GM23338 (cell line): ENCODE results near the gene CT45A10. TPM values are rescaled to one million over a fixed set of nuclear protein-coding genes. Genes with fewer than 3 reads are reported as not detected.

Experiments used
- ATAC-seq: fragments of 200-7000 bp; cut with Tn5 transposase; 3 replicates; pipeline ENCODE4 v1.9.1; 2020
- DNase-seq: peaks from one replicate; pipeline ENCODE4 v3.0.0-alpha.2; 2015; ENCODE audit warnings: low spot score
- H2AFZ ChIP-seq: fragments of 200-600 bp; sonication (generic); 2 replicates; pipeline ENCODE4 v1.8.0; 2016; ENCODE audit warnings: antibody characterized with exemption, mild to moderate bottlenecking, moderate library complexity
- H3F3A ChIP-seq: fragments of 200-600 bp; sonication (generic); replicated peaks from 2 replicates; pipeline ENCODE4 v1.8.0; 2017; ENCODE audit warnings: antibody characterized with exemption, mixed run types, low read depth
- H3K27ac ChIP-seq: fragments of 200-600 bp; sonication (generic); 2 replicates; pipeline ENCODE4 v1.6.1; 2016; ENCODE audit warnings: low read depth
- H3K27me3 ChIP-seq: fragments of 200-600 bp; sonication (generic); 2 replicates; pipeline ENCODE4 v1.8.0; 2016; ENCODE audit warnings: mild to moderate bottlenecking, mixed run types, moderate library complexity; ENCODE audit not compliant: insufficient read depth
- H3K36me3 ChIP-seq: fragments of 200-600 bp; sonication (generic); 2 replicates; pipeline ENCODE4 v1.8.0; 2016; ENCODE audit warnings: mild to moderate bottlenecking; ENCODE audit not compliant: insufficient read depth
- H3K4me1 ChIP-seq: fragments of 200-600 bp; sonication (generic); 2 replicates; pipeline ENCODE4 v1.8.0; 2016; ENCODE audit warnings: mild to moderate bottlenecking, moderate library complexity; ENCODE audit not compliant: insufficient read depth
- H3K4me2 ChIP-seq: fragments of 200-600 bp; sonication (generic); 2 replicates; pipeline ENCODE4 v1.7.1; 2017; ENCODE audit warnings: mixed run types
- H3K4me3 ChIP-seq: fragments of 200-600 bp; sonication (generic); 2 replicates; pipeline ENCODE4 v1.6.1; 2016; ENCODE audit warnings: mixed run types
- H3K79me2 ChIP-seq: fragments of 200-600 bp; sonication (generic); replicated peaks from 2 replicates; pipeline ENCODE4 v1.8.0; 2017; ENCODE audit warnings: mild to moderate bottlenecking; ENCODE audit not compliant: insufficient read depth
- H3K9me2 ChIP-seq: fragments of 200-600 bp; sonication (generic); 2 replicates; pipeline ENCODE4 v1.8.0; 2017; ENCODE audit not compliant: insufficient read depth
- H4K20me1 ChIP-seq: fragments of 200-600 bp; sonication (generic); replicated peaks from 2 replicates; pipeline ENCODE4 v1.8.0; 2017; ENCODE audit warnings: mild to moderate bottlenecking; ENCODE audit not compliant: insufficient read depth
- H3K27ac Mint-ChIP-seq: 2 replicates; pipeline ENCODE4 v1.8.0; 2020; ENCODE audit warnings: inconsistent platforms, mild to moderate bottlenecking, moderate library complexity, mixed read lengths
- H3K27me3 Mint-ChIP-seq: 3 replicates; pipeline ENCODE4 v1.8.0; 2022; ENCODE audit warnings: low read depth, mild to moderate bottlenecking, moderate library complexity, mixed read lengths, inconsistent platforms; ENCODE audit not compliant: insufficient read depth, poor library complexity
- H3K36me3 Mint-ChIP-seq: 3 replicates; pipeline ENCODE4 v1.8.0; 2021; ENCODE audit warnings: low read depth, mild to moderate bottlenecking, inconsistent platforms, moderate library complexity, mixed read lengths
- H3K4me1 Mint-ChIP-seq: 3 replicates; pipeline ENCODE4 v1.8.0; 2020; ENCODE audit warnings: mild to moderate bottlenecking, inconsistent platforms, mixed read lengths
- H3K4me3 Mint-ChIP-seq: 3 replicates; pipeline ENCODE4 v1.8.0; 2021; ENCODE audit warnings: moderate library complexity, mild to moderate bottlenecking, inconsistent platforms, mixed read lengths
- H3K9me3 Mint-ChIP-seq: 3 replicates; pipeline ENCODE4 v1.8.0; 2020; ENCODE audit warnings: moderate library complexity, mild to moderate bottlenecking, inconsistent platforms, mixed read lengths
- EZH2phosphoT487 ChIP-seq: fragments of 200-600 bp; sonication (generic); IDR thresholded peaks from one replicate; pipeline ENCODE4 v1.8.1; 2018; ENCODE audit warnings: antibody characterized with exemption; ENCODE audit not compliant: unreplicated experiment
- long read RNA-seq: library from polyadenylated mRNA; unstranded; transcript quantifications from one replicate; pipeline ENCODE4 v2.0.0, GENCODE V29; 2020; ENCODE audit not compliant: unreplicated experiment
- polyA plus RNA-seq: library from polyadenylated mRNA; unstranded; fragments of >200 nt; fragmentation: Nextera tagmentation; extraction: Ambion mirVana; gene quantifications from 2 replicates; pipeline ENCODE4 v1.2.1, GENCODE V29; 2016
- total RNA-seq: library from RNA; depleted of rRNA; stranded (reverse); fragments of >200 nt; shearing (Covaris generic); gene quantifications from 2 replicates; pipeline ENCODE4 v1.2.3, GENCODE V29; 2014; rRNA removed
- TF ChIP-seq, protein P1 (sequence below): IDR thresholded peaks from one replicate; pipeline ENCODE4 v1.6.1; 2018; ENCODE audit warnings: antibody characterized with exemption; ENCODE audit not compliant: unreplicated experiment
- TF ChIP-seq, protein P2 (sequence below), 2 experiments: fragments of 200-600 bp in 1 of 2; sonication (generic) in 1 of 2; conservative IDR thresholded peaks; 2 replicates each; pipeline versions ENCODE4 v1.5.1 to v1.6.1; 2016 to 2017; ENCODE audit warnings: antibody characterized with exemption in 2 of 2, low read depth in 2 of 2, mild to moderate bottlenecking in 2 of 2, moderate library complexity in 1 of 2

Gene CT45A10, protein sequence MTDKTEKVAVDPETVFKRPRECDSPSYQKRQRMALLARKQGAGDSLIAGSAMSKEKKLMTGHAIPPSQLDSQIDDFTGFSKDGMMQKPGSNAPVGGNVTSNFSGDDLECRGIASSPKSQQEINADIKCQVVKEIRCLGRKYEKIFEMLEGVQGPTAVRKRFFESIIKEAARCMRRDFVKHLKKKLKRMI
- total RNA-seq, result not detected in 2 replicates
- polyA plus RNA-seq, result not detected in 2 replicates
- long read RNA-seq, result 0 reads

DNA sequence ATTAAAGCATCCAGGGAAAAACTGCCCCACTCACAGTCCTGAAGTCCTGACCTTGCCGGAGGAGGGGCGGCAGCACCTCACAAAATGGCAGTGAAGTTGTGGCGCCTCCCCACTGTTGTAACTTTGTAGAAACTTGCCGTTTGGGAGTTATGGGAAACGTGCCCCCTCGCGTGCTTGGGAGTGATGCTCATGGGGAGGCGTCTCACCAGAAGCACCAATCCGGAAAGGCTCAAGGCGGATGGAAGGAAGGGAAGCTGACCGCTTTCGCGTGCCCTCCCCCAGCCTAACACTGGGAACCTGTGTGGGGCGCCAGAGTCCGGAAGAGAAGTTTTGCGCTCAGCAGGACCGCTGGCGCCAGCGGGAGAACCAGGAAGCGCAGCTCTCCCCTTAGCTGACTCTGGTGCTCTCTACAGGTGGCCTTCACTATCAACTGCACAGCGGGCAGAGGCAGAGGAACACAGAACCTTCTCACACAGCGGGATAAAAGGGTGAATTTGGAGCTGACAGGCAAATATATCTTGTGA lies at the start of gene CT45A10, which contains the start of gene SAGE1:
Gene CT45A10 (minus strand): TSS at position 151 of the 524 bp plus-strand sequence. CDS start 8,100 bp downstream, outside the sequence.
Gene SAGE1 (plus strand): TSS at position 423 of the 524 bp plus-strand sequence. CDS start 2,527 bp downstream, outside the sequence.
- Histone ChIP-seq H3K4me3 (no peak within 1 kb of the TSS), H3K27ac (no peak within 1 kb of the TSS), H4K20me1 (no peaks in the 10 kb centered on the region), H3K79me2 (no peaks in the 10 kb centered on the region), H3K4me2 (no peak within 1 kb of the TSS), H3F3A (no peaks in the 10 kb centered on the region), H3K36me3 (no peaks in the 10 kb centered on the region), H3K4me1 (no peaks in the 10 kb centered on the region), H3K27me3 (no peaks in the 10 kb centered on the region), H3K9me2 (no peaks in the 10 kb centered on the region), H2AFZ (no peak within 1 kb of the TSS)
- Mint-ChIP-seq H3K4me3 (no peak within 1 kb of the TSS), H3K9me3 (peaks cover 23% of the 10 kb centered on the region), H3K27me3 (no peaks in the 10 kb centered on the region), H3K4me1 (no peaks in the 10 kb centered on the region), H3K27ac (no peak within 1 kb of the TSS), H3K36me3 (peaks cover 3% of the 10 kb centered on the region; the same call in 2 of the 3 replicates)
- ATAC-seq, result peak; percentile 69
- DNase-seq, result peak; percentile 37
- TF ChIP-seq, protein P1, sequence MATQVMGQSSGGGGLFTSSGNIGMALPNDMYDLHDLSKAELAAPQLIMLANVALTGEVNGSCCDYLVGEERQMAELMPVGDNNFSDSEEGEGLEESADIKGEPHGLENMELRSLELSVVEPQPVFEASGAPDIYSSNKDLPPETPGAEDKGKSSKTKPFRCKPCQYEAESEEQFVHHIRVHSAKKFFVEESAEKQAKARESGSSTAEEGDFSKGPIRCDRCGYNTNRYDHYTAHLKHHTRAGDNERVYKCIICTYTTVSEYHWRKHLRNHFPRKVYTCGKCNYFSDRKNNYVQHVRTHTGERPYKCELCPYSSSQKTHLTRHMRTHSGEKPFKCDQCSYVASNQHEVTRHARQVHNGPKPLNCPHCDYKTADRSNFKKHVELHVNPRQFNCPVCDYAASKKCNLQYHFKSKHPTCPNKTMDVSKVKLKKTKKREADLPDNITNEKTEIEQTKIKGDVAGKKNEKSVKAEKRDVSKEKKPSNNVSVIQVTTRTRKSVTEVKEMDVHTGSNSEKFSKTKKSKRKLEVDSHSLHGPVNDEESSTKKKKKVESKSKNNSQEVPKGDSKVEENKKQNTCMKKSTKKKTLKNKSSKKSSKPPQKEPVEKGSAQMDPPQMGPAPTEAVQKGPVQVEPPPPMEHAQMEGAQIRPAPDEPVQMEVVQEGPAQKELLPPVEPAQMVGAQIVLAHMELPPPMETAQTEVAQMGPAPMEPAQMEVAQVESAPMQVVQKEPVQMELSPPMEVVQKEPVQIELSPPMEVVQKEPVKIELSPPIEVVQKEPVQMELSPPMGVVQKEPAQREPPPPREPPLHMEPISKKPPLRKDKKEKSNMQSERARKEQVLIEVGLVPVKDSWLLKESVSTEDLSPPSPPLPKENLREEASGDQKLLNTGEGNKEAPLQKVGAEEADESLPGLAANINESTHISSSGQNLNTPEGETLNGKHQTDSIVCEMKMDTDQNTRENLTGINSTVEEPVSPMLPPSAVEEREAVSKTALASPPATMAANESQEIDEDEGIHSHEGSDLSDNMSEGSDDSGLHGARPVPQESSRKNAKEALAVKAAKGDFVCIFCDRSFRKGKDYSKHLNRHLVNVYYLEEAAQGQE, result no peak
- TF ChIP-seq, protein P2, sequence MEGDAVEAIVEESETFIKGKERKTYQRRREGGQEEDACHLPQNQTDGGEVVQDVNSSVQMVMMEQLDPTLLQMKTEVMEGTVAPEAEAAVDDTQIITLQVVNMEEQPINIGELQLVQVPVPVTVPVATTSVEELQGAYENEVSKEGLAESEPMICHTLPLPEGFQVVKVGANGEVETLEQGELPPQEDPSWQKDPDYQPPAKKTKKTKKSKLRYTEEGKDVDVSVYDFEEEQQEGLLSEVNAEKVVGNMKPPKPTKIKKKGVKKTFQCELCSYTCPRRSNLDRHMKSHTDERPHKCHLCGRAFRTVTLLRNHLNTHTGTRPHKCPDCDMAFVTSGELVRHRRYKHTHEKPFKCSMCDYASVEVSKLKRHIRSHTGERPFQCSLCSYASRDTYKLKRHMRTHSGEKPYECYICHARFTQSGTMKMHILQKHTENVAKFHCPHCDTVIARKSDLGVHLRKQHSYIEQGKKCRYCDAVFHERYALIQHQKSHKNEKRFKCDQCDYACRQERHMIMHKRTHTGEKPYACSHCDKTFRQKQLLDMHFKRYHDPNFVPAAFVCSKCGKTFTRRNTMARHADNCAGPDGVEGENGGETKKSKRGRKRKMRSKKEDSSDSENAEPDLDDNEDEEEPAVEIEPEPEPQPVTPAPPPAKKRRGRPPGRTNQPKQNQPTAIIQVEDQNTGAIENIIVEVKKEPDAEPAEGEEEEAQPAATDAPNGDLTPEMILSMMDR (conservative IDR thresholded peaks at IDR 0.05; ENCODE audit: low read depth in 2 of 2), result peak in 1 of 2 experiments; percentile 24; a peak in 2 of 4 replicates

DNA sequence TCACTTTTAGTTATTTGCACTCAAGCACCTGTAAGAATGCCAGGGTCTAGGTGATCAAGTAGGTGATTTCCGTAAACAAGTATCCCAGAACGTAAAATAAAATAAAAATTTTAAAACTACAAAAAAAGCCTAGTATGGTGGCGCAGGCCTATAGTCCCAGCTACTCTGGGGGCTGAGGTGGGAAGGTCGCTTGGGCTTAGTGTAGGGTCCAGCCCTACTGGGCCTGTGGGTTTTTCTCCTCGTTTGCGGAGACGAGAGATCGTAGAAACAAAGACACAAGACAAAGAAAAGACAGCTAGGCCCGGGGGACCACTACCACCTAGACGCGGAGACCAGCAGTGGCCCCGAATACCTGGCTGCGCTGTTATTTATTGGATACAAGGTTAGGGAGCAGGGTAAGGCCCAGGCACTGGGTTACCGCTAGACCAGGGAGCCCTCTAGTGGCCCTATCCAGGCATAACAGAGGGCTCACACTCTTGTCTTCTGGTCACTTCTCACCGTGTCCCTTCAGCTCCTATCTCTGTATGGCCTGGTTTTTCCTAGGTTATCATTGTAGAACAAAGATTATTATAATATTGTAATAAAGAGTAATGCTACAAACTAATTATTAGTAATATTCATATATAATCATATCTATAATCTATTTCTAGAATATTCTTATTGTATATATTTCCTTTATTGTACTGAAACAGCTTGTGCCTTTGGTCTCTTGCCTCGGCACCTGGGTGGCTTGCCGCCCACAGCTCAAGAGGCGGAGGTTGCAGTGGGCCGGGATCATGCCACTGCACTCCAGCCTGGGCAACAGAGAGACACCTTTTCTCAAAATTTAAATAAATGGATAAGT lies 38.6 kb upstream of the CT45A10 start:
- Histone ChIP-seq H3K27ac (no peak overlapping the region), H3K4me1 (no peaks in the 10 kb centered on the region), H3K27me3 (no peaks in the 10 kb centered on the region), H3K9me2 (no peaks in the 10 kb centered on the region), H4K20me1 (no peaks in the 10 kb centered on the region), H3K4me3 (no peak overlapping the region), H3K4me2 (no peak overlapping the region), H3K79me2 (no peaks in the 10 kb centered on the region), H3K36me3 (no peaks in the 10 kb centered on the region), H3F3A (no peaks in the 10 kb centered on the region), H2AFZ (no peak overlapping the region)
- H3K27ac Mint-ChIP-seq, result no peak overlapping the region
- no peak overlapping the region for H3K4me3 Mint-ChIP-seq
- H3K27me3 Mint-ChIP-seq, result peaks cover 7% of the 10 kb centered on the region
- TF ChIP-seq, protein P2 (conservative IDR thresholded peaks at IDR 0.05; ENCODE audit: low read depth in 2 of 2), result peak; percentile 57 to 73
- TF ChIP-seq EZH2phosphoT487, result no peak
- DNase-seq, result peak; percentile 76
- H3K36me3 Mint-ChIP-seq, result no peaks in the 10 kb centered on the region
- no peaks in the 10 kb centered on the region for H3K9me3 Mint-ChIP-seq
- no peaks in the 10 kb centered on the region for H3K4me1 Mint-ChIP-seq
- peak; percentile 95 for ATAC-seq
